Suprapubic skin (tissue), 4 donors: ENCODE results near the gene MAST2.

ENCODE experiments used
- CTCF ChIP-seq, 2 donors: fragments of 200-600 bp in 1 of 2; fragments of 450-650 bp in 1 of 2; sonication (generic) in 1 of 2; IDR thresholded peaks; one replicate each; pipeline ENCODE4 v1.5.1; 2016 to 2019; ENCODE audit warnings: antibody characterized with exemption in 2 of 2, mild to moderate bottlenecking in 1 of 2, moderate library complexity in 1 of 2
- POLR2A ChIP-seq, 2 donors: fragments of 450-650 bp; IDR thresholded peaks; one replicate each; pipeline ENCODE4 v1.6.1; 2017; ENCODE audit warnings: antibody characterized with exemption in 2 of 2, mild to moderate bottlenecking in 2 of 2, moderate library complexity in 2 of 2
- POLR2AphosphoS5 ChIP-seq, 3 donors: sonication (generic); formaldehyde crosslinking; IDR thresholded peaks; one replicate each; pipeline ENCODE4 v1.6.1; 2017; ENCODE audit warnings: antibody characterized with exemption in 3 of 3

- TF ChIP-seq CTCF (IDR thresholded peaks at IDR 0.05) (no peak), POLR2AphosphoS5 (IDR thresholded peaks at IDR 0.05) (no peak), POLR2A (IDR thresholded peaks at IDR 0.05) (no peak)
These were observed 81.3 kb downstream of the MAST2 start for GRCh38 chr1:45884700-45885099.
